Activated CD4-positive, alpha-beta T cell treated with anti-CD3 and anti-CD28 coated beads, Interleukin-2, amount 50 U/mL, for 1 hour (primary cell): Measurements from ENCODE around the gene CAPS2.

Experiments used
- DNase-seq: peaks from one replicate; pipeline ENCODE4 v3.0.0-alpha.2; 2020

The CAPS2 gene

GRCh38 chr12:75302781-75303180 lies 27.3 kb downstream of the CAPS2 start:
- no peak for DNase-seq

GRCh38 chr12:75302225-75302624 lies 27.9 kb downstream of the CAPS2 start:
- DNase-seq, result no peak

- no peak for DNase-seq
These were observed 35.3 kb downstream of the CAPS2 start for GRCh38 chr12:75294797-75295196.

- DNase-seq, result no peak
These were observed 35.8 kb downstream of the CAPS2 start for GRCh38 chr12:75294336-75294735.

- DNase-seq, result no peak
These were observed 39.1 kb downstream of the CAPS2 start for GRCh38 chr12:75291014-75291413.

- DNase-seq, result no peak
These were observed 40.4 kb downstream of the CAPS2 start for GRCh38 chr12:75289753-75290152.

GRCh38 chr12:75288860-75289259 lies 41.3 kb downstream of the CAPS2 start:
- DNase-seq, result no peak

- no peak for DNase-seq
These were observed 54.4 kb downstream of the CAPS2 start for GRCh38 chr12:75275702-75276101.

GRCh38 chr12:75271576-75271975 lies 58.5 kb downstream of the CAPS2 start:
- no peak for DNase-seq

- DNase-seq, result no peak
These were observed 60.0 kb downstream of the CAPS2 start for GRCh38 chr12:75270157-75270556.

- DNase-seq, result no peak
These were observed 60.9 kb downstream of the CAPS2 start for GRCh38 chr12:75269209-75269608.

GRCh38 chr12:75260316-75260715 lies 69.8 kb downstream of the CAPS2 start:
- DNase-seq, result no peak

GRCh38 chr12:75259143-75259542 lies 71.0 kb downstream of the CAPS2 start:
- DNase-seq, result no peak

- DNase-seq, result no peak
These were observed 72.6 kb downstream of the CAPS2 start for GRCh38 chr12:75257510-75257909.

GRCh38 chr12:75245108-75245507 lies 85.0 kb downstream of the CAPS2 start:
- no peak for DNase-seq

- DNase-seq, result no peak
These were observed 90.1 kb downstream of the CAPS2 start for GRCh38 chr12:75239987-75240386.

GRCh38 chr12:75236206-75236605 lies 93.9 kb downstream of the CAPS2 start:
- DNase-seq, result no peak

GRCh38 chr12:75227132-75227531 lies 103.0 kb downstream of the CAPS2 start:
- no peak for DNase-seq
